GM12801 (cell line): ENCODE measurements around the gene FNDC3A.

Experiments
- CTCF ChIP-seq: IDR thresholded peaks from one replicate; pipeline ENCODE4 v1.5.1; 2011; ENCODE audit warnings: control low read depth; ENCODE audit not compliant: insufficient read length; ENCODE audit errors: extremely low read depth

The FNDC3A gene

GRCh38 chr13:49254007-49254406 is 278.3 kb downstream of the FNDC3A start:
- TF ChIP-seq CTCF = no peak

- no peak for TF ChIP-seq CTCF
Measured at GRCh38 chr13:49256841-49257240, 281.1 kb downstream of the FNDC3A start.

GRCh38 chr13:49258089-49258796 is 282.5 kb downstream of the FNDC3A start:
- no peak for TF ChIP-seq CTCF
